Measurements from ENCODE around the gene STAT4.

The STAT4 gene

GRCh38 chr2:190994148-190994547, 156.6 kb downstream of the STAT4 start:
- DNase-seq (ENCODE audit: low spot score): no peak

- no peak for DNase-seq (ENCODE audit: low spot score)
Observed at GRCh38 chr2:190993292-190993643, 157.5 kb downstream of the STAT4 start.

DNA sequence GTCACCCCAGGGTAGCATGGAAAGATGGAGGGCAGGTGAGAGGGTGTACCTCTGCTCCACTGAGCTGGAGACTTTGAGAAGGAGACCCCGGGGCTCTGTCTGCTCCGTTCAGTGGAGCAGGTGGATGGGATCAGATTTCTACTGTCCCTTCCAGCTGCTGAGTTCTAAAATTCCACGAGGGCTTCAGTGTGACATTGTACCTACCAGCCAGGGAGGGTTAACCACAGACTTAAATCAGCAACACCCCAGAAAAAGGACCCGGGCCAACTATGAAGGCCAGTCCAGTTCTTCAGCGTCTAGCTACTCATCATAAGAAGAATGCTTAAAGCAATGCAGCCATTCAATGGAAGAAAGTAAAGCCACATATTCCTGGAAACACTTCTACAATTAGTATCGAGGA, 160.7 kb downstream of the STAT4 start:
- DNase-seq (ENCODE audit: low spot score): no peak

GRCh38 chr2:190988910-190989309, 161.9 kb downstream of the STAT4 start:
- DNase-seq (ENCODE audit: low spot score): no peak

DNA sequence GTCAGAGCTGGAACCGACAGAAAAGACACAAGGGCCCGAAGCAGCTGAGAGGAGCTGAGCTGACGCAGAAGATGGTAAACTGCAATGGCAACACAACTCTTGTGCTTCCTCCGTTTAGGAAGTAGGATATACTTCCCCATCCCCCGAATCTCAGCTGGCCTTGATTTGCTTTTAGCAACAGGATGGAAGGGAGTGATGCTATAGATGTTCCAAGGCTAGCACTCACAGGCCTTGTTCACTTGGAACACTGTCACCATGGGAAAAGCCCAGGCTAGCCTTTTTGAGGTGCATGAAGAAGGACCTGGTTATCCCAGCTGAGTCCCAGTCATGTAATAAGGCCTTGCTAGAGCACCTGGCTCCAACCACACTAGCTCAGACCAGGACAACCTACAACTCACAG, 162.9 kb downstream of the STAT4 start:
- no peak for DNase-seq (ENCODE audit: low spot score)

DNA sequence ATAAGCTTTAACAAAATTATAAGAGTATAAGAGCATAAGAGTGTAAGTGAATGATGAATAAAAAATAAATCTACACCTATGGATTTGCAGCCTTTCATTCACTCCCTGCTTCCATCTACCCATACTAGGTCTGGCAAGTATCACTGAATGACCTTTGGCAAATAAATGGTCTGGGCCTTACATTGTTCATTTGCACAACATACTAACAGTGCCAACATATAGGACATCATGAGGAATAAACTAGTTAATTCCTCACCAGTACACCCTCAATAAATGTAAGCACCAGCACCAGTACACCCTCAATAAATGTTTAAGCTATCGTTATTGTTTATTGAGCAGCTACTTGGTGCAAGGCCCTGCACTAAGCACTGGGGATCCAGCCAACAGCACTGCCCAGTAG, 163.7 kb downstream of the STAT4 start:
- no peak for DNase-seq (ENCODE audit: low spot score)

DNA sequence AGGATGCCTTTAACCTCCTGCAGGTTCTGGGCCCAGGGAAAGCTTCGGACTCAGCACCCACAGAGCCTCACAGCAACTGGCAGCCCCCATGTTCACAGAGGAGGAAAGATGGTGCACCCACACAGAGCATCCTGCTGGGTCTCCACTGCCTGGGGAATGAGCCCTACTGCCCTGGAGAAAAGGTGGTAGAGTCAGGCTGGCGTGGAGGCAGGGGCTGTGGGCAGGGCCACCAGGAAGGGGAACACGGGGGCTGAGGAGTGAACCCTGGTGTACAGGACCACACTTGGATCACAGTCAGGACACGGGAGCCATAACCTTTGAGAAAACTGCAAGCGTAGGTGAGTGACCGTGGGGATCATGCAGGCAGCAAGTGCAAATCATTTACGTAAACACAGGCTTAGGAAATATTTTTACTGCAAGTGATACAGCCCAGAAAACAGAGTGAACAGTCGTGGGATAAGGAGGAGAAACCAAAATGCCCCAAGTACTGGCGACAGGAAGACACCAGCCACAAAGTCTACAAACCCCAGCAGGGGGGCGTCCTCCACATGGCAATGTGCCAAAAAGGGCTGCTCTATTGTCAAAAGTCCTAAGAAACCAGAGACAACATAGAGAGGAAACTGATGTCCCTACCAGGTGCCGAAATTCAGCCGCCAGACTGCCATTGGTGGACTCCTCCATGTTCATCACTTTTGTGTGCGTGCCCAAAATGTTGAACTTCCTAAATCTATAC, 164.4 kb downstream of the STAT4 start:
- no peak for DNase-seq (ENCODE audit: low spot score)

- DNase-seq (ENCODE audit: low spot score): no peak
Observed at GRCh38 chr2:190984595-190984994, 166.2 kb downstream of the STAT4 start.

GRCh38 chr2:190982262-190983034, 168.3 kb downstream of the STAT4 start:
- DNase-seq (ENCODE audit: low spot score): no peak

DNA sequence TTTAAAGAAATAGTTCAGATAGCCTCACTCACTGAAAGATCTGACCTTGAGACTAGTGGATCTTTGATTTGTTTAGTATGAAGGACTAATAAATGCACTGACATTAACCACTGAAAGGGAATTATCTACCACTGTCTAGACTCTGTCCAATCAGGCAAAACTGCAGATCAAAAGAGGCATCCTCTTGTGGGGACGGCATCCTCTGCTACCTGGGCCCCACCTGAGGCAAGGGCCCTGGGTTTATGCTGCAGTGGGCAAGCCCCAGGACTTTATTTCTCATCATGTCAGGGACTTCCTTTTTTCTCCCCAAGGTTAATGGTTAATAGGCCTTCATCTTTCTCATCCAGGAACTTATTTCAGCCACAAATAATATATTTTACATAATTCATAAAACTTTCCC, 169.1 kb downstream of the STAT4 start:
- DNase-seq (ENCODE audit: low spot score): no peak

DNA sequence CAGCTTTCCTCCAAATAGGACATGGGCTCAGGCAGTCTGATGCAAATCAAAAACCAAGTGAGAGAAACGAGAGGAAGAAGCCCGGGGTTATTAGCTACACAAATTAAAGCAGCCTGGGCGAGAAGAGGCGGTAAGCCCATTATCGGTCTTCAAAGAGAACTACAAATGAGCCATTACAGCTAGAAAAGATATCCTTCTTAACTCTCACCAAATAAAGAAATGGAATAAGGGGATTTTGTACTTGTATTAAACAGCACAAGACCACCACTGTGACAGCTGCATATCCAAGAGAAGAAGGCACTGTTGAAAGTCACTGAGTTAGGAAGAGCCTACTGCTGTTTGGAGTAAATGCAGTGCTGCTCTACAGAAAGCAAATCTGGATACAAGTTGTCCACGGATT, 169.5 kb downstream of the STAT4 start:
- no peak for DNase-seq (ENCODE audit: low spot score)

- no peak for DNase-seq (ENCODE audit: low spot score)
Observed at GRCh38 chr2:190980630-190981209, 170.1 kb downstream of the STAT4 start.

DNA sequence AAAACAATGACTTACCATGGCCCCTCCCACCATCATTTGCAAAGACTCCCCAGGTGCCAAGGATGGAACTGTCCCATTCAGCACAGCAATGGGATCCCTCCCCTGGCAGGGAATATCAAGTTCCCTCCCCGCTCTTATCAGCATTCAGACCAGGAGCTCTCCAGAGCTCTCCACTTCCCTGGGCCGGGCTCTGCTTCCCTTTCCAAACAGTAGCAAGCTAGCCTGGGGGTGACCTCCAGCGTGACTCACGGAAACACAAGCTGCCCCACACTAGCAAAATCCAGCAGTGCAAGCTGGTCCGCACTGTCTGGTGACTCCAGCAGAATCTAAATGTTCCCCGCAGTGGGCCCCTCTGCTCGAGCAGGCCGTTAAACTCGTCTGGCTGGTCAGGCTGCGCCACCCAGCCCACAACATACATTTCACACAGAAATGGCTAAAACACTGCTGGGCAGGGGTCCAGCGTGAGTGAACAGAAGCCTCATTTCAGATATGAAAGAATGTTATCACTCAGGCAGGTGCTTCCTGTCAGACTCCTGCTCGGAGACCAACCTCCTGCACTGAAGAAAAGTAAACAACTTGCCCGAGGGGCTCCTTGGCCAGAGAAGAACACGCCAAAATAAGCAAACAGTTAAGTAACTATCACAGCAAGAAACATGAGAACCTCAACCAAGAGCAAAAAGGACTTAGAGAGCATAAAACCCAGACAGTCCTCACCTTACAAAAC, 170.7 kb downstream of the STAT4 start:
- peak; percentile 51 for DNase-seq (ENCODE audit: low spot score)
